Measurements from ENCODE around the gene SPI1.

Gene SPI1

GRCh38 chr11:47329987-47330931, 48.1 kb downstream of the SPI1 start:
- no peak for TF ChIP-seq CTCF (IDR thresholded peaks at IDR 0.05; ENCODE audit: low read depth, low read length)
- DNase-seq (ENCODE audit: extremely low read depth, low read depth): no peak

DNA sequence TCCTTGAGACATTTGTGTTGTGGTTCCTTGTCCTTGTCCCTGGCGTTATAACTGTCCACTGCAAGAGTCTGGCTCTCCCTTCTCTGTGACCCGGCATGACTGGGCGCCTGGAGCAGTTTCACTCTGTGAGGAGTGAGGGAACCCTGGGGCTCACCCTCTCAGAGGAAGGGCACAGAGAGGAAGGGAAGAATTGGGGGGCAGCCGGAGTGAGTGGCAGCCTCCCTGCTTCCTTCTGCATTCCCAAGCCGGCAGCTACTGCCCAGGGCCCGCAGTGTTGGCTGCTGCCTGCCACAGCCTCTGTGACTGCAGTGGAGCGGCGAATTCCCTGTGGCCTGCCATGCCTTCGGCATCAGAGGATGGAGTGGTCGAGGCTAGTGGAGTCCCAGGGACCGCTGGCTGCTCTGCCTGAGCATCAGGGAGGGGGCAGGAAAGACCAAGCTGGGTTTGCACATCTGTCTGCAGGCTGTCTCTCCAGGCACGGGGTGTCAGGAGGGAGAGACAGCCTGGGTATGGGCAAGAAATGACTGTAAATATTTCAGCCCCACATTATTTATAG, 48.8 kb downstream of the SPI1 start:
- TF ChIP-seq CTCF (IDR thresholded peaks at IDR 0.05; ENCODE audit: low read depth, low read length): no peak
- DNase-seq (ENCODE audit: extremely low read depth, low read depth): no peak

- no peak for TF ChIP-seq CTCF (IDR thresholded peaks at IDR 0.05; ENCODE audit: low read depth, low read length)
- DNase-seq (ENCODE audit: extremely low read depth, low read depth): no peak
Observed at GRCh38 chr11:47328449-47329390, 49.6 kb downstream of the SPI1 start.

- no peak for TF ChIP-seq CTCF (IDR thresholded peaks at IDR 0.05; ENCODE audit: low read depth, low read length)
- DNase-seq (ENCODE audit: extremely low read depth, low read depth): no peak
Observed at GRCh38 chr11:47327949-47328348, 50.4 kb downstream of the SPI1 start.

DNA sequence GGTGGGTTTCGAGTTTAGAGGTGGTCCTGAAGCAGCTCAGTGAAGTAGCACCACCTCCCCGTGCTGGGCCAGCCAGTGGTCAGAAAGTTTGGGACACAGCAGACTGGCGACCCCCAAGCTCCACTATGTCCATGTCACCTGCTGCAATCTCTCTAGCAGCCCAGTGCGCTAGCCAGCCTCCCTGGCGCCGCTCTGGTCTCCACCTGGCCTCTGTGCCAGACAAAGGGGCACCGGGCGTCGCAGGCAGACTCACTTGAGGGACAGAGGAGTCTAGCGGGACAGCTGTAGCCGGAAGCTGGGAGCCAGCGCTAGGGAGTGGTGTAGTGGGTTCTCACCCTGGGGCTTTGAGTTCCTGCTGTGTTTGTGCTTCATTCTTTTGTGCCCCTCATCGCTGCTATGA, 51.3 kb downstream of the SPI1 start:
- DNase-seq (ENCODE audit: extremely low read depth, low read depth): no peak

GRCh38 chr11:47326198-47326597, 52.1 kb downstream of the SPI1 start:
- no peak for TF ChIP-seq CTCF (IDR thresholded peaks at IDR 0.05; ENCODE audit: low read depth, low read length)
- no peak for DNase-seq (ENCODE audit: extremely low read depth, low read depth)

More for the DNA sequence above, 51.3 kb downstream of the SPI1 start:
- TF ChIP-seq CTCF (IDR thresholded peaks at IDR 0.05; ENCODE audit: low read depth, low read length): no peak
